K562 (cell line): ENCODE data around the gene DET1. TPM values are rescaled to one million over a fixed set of nuclear protein-coding genes. Genes with fewer than 3 reads are reported as not detected.
"Not testable (repeated sequence)": the region's sequence is repeated elsewhere in the genome, so short reads cannot be mapped to it uniquely, and the experiment has no call there.

ENCODE experiments used
- ATAC-seq: fragments of 200-7000 bp; cut with Tn5 transposase; 3 replicates; pipeline ENCODE4 v1.9.1; 2020; ENCODE audit warnings: moderate library complexity
- BruUV-seq: library from RNA; stranded (reverse); fragments of 400-500 nt; replicated peaks from 2 replicates; lab custom pipeline; 2021; lab: Mats Ljungman, UMichigan
- CTCF ChIA-PET: fragments of 300-600 bp; formaldehyde crosslinking; extraction: SDS; loops from one replicate; lab custom pipeline; 2021; ENCODE audit warnings: low intra/inter-chr PET ratio; lab: Yijun Ruan, JAX
- POLR2A ChIA-PET: fragments of 300-600, 350-650 bp; sonication (Branson Sonifier 250); formaldehyde crosslinking; extraction: SDS; loops from one replicate; lab custom pipeline; 2021; ENCODE audit warnings: antibody characterized with exemption, inconsistent platforms; lab: Yijun Ruan, JAX
- DNase-seq, 4 experiments: peaks; one replicate each; pipeline versions ENCODE4 v3.0.0 to v3.0.0-alpha.2; 2011 to 2018; ENCODE audit warnings: low spot score in 3 of 4, mixed read lengths in 3 of 4; ENCODE audit errors: extremely low read depth in 1 of 4
- FAIRE-seq: peaks from 2 replicates; lab custom pipeline; 2011; peaks lifted over from hg19 to GRCh38; lab: Jason Lieb, UNC
- H2AFZ ChIP-seq: 2 replicates; pipeline ENCODE4 v1.6.0; 2011; ENCODE audit warnings: low read depth, low read length, control low read depth, inconsistent platforms
- H3K27ac ChIP-seq: fragments of 200-600 bp; 3 replicates; pipeline ENCODE4 v1.8.0; 2011; ENCODE audit warnings: low read depth, mild to moderate bottlenecking, control low read depth, inconsistent platforms, low read length, moderate library complexity, mixed read lengths; ENCODE audit errors: extremely low read depth
- H3K27me3 ChIP-seq, 2 experiments: fragments of 300-600 bp in 1 of 2; 2 replicates in 1 of 2; 3 replicates in 1 of 2; pipeline versions ENCODE4 v1.6.0 to v1.8.0; 2011; ENCODE audit warnings: inconsistent platforms in 2 of 2, low read length in 2 of 2, mild to moderate bottlenecking in 1 of 2, mixed read lengths in 1 of 2, moderate library complexity in 1 of 2; ENCODE audit not compliant: control insufficient read depth in 2 of 2, insufficient read depth in 2 of 2
- H3K36me3 ChIP-seq: fragments of 300-600 bp; 3 replicates; pipeline ENCODE4 v1.8.0; 2011; ENCODE audit warnings: mild to moderate bottlenecking, low read length, inconsistent platforms; ENCODE audit not compliant: control insufficient read depth, insufficient read depth
- H3K4me1 ChIP-seq, 2 experiments: fragments of 200-600 bp in 1 of 2; replicated peaks in 1 of 2; 2 replicates in 1 of 2; 3 replicates in 1 of 2; pipeline versions ENCODE4 v1.5.1 to v1.8.0; 2011; ENCODE audit warnings: inconsistent platforms in 2 of 2, low read length in 2 of 2, mild to moderate bottlenecking in 1 of 2, mixed read lengths in 1 of 2, moderate library complexity in 1 of 2; ENCODE audit not compliant: control insufficient read depth in 2 of 2, insufficient read depth in 2 of 2
- H3K4me2 ChIP-seq: 2 replicates; pipeline ENCODE4 v1.6.1; 2011; ENCODE audit warnings: low read length, control low read depth, inconsistent platforms, mixed read lengths; ENCODE audit not compliant: insufficient read depth
- H3K4me3 ChIP-seq: fragments of 200-600 bp; sonication (generic), shearing (Covaris generic); 2 replicates; pipeline ENCODE4 v1.5.1; 2016; ENCODE audit warnings: control low read depth, inconsistent platforms
- H3K79me2 ChIP-seq: fragments of 200-600 bp; 3 replicates; pipeline ENCODE4 v1.8.0; 2011; ENCODE audit warnings: low read length, inconsistent platforms; ENCODE audit not compliant: control insufficient read depth, insufficient read depth
- H3K9ac ChIP-seq, 2 experiments: 2 replicates each; pipeline versions ENCODE4 v1.6.0 to v1.6.1; 2011; ENCODE audit warnings: low read depth in 2 of 2, low read length in 2 of 2, control low read depth in 1 of 2, inconsistent platforms in 1 of 2, mild to moderate bottlenecking in 1 of 2, mixed read lengths in 1 of 2; ENCODE audit not compliant: insufficient read depth in 1 of 2
- H3K9me1 ChIP-seq: one replicate; pipeline ENCODE4 v1.6.0; 2011; ENCODE audit warnings: inconsistent platforms, mild to moderate bottlenecking, low read length, moderate library complexity; ENCODE audit not compliant: control insufficient read depth, insufficient read depth
- H3K9me3 ChIP-seq: replicated peaks from 2 replicates; pipeline ENCODE4 v1.5.1; 2011; ENCODE audit warnings: low read depth, low read length, inconsistent platforms; ENCODE audit not compliant: control insufficient read depth, insufficient read depth
- H4K20me1 ChIP-seq: replicated peaks from 2 replicates; pipeline ENCODE4 v1.6.1; 2011; ENCODE audit warnings: low read length, inconsistent platforms, mixed read lengths; ENCODE audit not compliant: control insufficient read depth, insufficient read depth
- ZNF354B ChIP-seq: fragments of 250-450 bp; sonication (Bioruptor Pico); IDR thresholded peaks from 2 replicates; pipeline ENCODE4 v1.4.0; 2020
- ZNF507 ChIP-seq: conservative IDR thresholded peaks from 2 replicates; pipeline ENCODE4 v1.6.1; 2017; ENCODE audit warnings: missing genetic modification characterization, missing compliant biosample characterization
- WGBS: fragments of 100-300 bp; shearing (Covaris generic); methylation state at CpG from one replicate; pipeline ENCODE4 v1.1.6; 2016; ENCODE audit warnings: low coverage, mixed read lengths; ENCODE audit not compliant: insufficient coverage; ENCODE audit errors: missing lambda C conversion rate; 5-methylcytosine and 5-hydroxymethylcytosine counted together
- in situ Hi-C: fragments of 300-500 bp; cut with MboI; formaldehyde crosslinking; loops from 4 replicates; pipeline ENCODE4 v1.15.0; 2018; ENCODE audit warnings: inconsistent platforms, mixed read lengths
- intact Hi-C: fragments of 100-400 bp; cut with micrococcal nuclease; formaldehyde crosslinking; loops from 2 replicates; pipeline ENCODE4 v1.14.2; 2022
- polyA plus RNA-seq, 8 experiments: library from polyadenylated mRNA; depleted of rRNA in 4 of 8; stranded (reverse) in 5 of 8; unstranded in 3 of 8; fragments of >200 nt; fragmentation: Nextera tagmentation in 2 of 8; fragmentation: Illumina TruSeq in 1 of 8; extraction: Ambion mirVana in 2 of 8; extraction: Trizol in 1 of 8; gene quantifications; 2 replicates each; pipeline versions ENCODE4 v1.2.1 to v1.2.3, GENCODE V29; 2011 to 2014; ENCODE audit warnings: inconsistent platforms in 1 of 8, missing spikeins in 1 of 8
- total RNA-seq, 7 experiments: library from RNA; depleted of rRNA in 6 of 7; stranded (reverse); fragments of >200 nt in 6 of 7; fragmentation: Illumina TruSeq in 2 of 7; extraction: Trizol in 2 of 7; gene quantifications; 2 replicates each; pipeline versions ENCODE4 v1.2.1 to v1.2.3, GENCODE V29; 2011 to 2021; ENCODE audit warnings: low replicate concordance in 1 of 7

DET1 gene
- total and polyA plus RNA-seq, 9 of the 15 experiments (the other 6 are each of a cell fraction or from before 2014, with no cell fraction given), result 4.2 to 8.1 (median 6.0) TPM

GRCh38 chr15:88559565-88559964 lies 13.1 kb upstream of the DET1 start:
- peaks cover 11 to 15% of the 10 kb centered on the region in 2 experiments for H3K4me1 ChIP-seq
- H3K79me2 ChIP-seq, H3K4me3 ChIP-seq, BruUV-seq, H3K36me3 ChIP-seq, H2AFZ ChIP-seq, POLR2A ChIA-PET, intact Hi-C loops, ATAC-seq, H4K20me1 ChIP-seq, FAIRE-seq, H3K9ac ChIP-seq, H3K27me3 ChIP-seq, DNase-seq, H3K4me2 ChIP-seq, H3K27ac ChIP-seq, H3K9me1 ChIP-seq, CTCF ChIA-PET, in situ Hi-C loops, H3K9me3 ChIP-seq: not testable (repeated sequence)
- WGBS, result 50% methylated on average over 3 of the region's 9 CpGs

- H3K79me2 ChIP-seq, H3K4me3 ChIP-seq, H3K36me3 ChIP-seq, H3K9me1 ChIP-seq, H3K27ac ChIP-seq, DNase-seq, H3K4me2 ChIP-seq, POLR2A ChIA-PET, FAIRE-seq, H4K20me1 ChIP-seq, intact Hi-C loops, H2AFZ ChIP-seq, H3K4me1 ChIP-seq, CTCF ChIA-PET, in situ Hi-C loops, ATAC-seq, BruUV-seq, H3K9me3 ChIP-seq, H3K9ac ChIP-seq, H3K27me3 ChIP-seq: not testable (repeated sequence)
- WGBS, result 0% methylated on average over 1 of the region's 1 CpG
- TF ChIP-seq ZNF354B (CRISPR knock-in tag) (peak; percentile 80), ZNF507 (tag) (peak; percentile 95)
These were observed 11.5 kb upstream of the DET1 start for GRCh38 chr15:88558026-88558425.
